Parathyroid adenoma (tissue), 2 donors: ENCODE measurements around the gene RGS5.

ENCODE experiments used
- H2AFZ ChIP-seq: fragments of 300-600 bp; sonication (generic); one replicate; pipeline ENCODE4 v1.7.0; 2017; ENCODE audit warnings: antibody characterized with exemption, mild to moderate bottlenecking
- H3K27ac ChIP-seq: fragments of 300-600 bp; sonication (generic); one replicate; pipeline ENCODE4 v1.7.0; 2017
- H3K27me3 ChIP-seq: fragments of 300-600 bp; sonication (generic); one replicate; pipeline ENCODE4 v1.7.0; 2017; ENCODE audit warnings: low read length; ENCODE audit not compliant: control insufficient read depth, insufficient read depth
- H3K36me3 ChIP-seq: fragments of 300-600 bp; sonication (generic); one replicate; pipeline ENCODE4 v1.7.0; 2017; ENCODE audit warnings: low read length; ENCODE audit not compliant: control insufficient read depth, insufficient read depth
- H3K4me1 ChIP-seq: fragments of 300-600 bp; sonication (generic); one replicate; pipeline ENCODE4 v1.7.0; 2017; ENCODE audit warnings: control low read depth
- H3K4me2 ChIP-seq: fragments of 300-600 bp; sonication (generic); one replicate; pipeline ENCODE4 v1.7.0; 2017; ENCODE audit warnings: low read length
- H3K4me3 ChIP-seq: fragments of 300-600 bp; sonication (generic); one replicate; pipeline ENCODE4 v1.7.0; 2017; ENCODE audit warnings: low read depth, low read length
- H3K79me2 ChIP-seq: fragments of 300-600 bp; sonication (generic); one replicate; pipeline ENCODE4 v1.7.0; 2017; ENCODE audit warnings: control low read depth
- H3K9ac ChIP-seq: fragments of 300-600 bp; sonication (generic); one replicate; pipeline ENCODE4 v1.7.0; 2017; ENCODE audit warnings: mild to moderate bottlenecking
- H3K9me3 ChIP-seq: fragments of 300-600 bp; sonication (generic); one replicate; pipeline ENCODE4 v1.7.0; 2017; ENCODE audit warnings: low read length; ENCODE audit not compliant: control insufficient read depth
- CTCF ChIP-seq: fragments of 300-600 bp; sonication (generic); IDR thresholded peaks from one replicate; pipeline ENCODE4 v1.7.0; 2017; ENCODE audit warnings: antibody characterized with exemption, mild to moderate bottlenecking
- donor health status: primary hyperparathyroidism.

The RGS5 gene

GRCh38 chr1:163213626-163214025 is 10.9 kb upstream of the RGS5 start:
- Histone ChIP-seq H3K9ac (no peak overlapping the region), H3K79me2 (no peaks in the 10 kb centered on the region), H3K9me3 (no peaks in the 10 kb centered on the region), H3K4me1 (no peaks in the 10 kb centered on the region), H3K36me3 (no peaks in the 10 kb centered on the region), H3K4me3 (no peak overlapping the region), H3K27ac (no peak overlapping the region), H2AFZ (no peak overlapping the region), H3K27me3 (no peaks in the 10 kb centered on the region), H3K4me2 (no peak overlapping the region)
- TF ChIP-seq CTCF = no peak

GRCh38 chr1:163211667-163212066 is 9.0 kb upstream of the RGS5 start:
- no peak for TF ChIP-seq CTCF
- H3K36me3 ChIP-seq = no peaks in the 10 kb centered on the region

DNA sequence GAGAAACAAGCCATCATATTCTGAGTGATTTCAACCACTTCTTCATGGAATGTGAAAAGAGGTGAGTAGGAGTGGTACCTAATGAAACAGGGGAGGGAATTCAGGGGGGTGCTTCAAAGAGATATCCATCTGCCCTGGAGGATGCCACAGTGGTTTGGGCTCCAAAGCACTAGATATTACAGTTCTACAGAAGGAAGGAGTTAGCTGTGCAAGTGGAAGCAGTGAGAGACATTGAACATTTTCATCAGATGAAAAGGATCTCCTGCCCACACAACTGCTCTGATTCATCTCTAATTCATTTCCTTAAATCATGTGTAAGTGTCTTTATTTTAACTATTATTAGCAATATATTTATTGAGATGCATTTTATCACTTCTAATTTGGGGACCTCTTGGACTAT is 2.8 kb upstream of the RGS5 start:
- Histone ChIP-seq H3K4me3 (no peak overlapping the region), H3K36me3 (no peaks in the 10 kb centered on the region), H3K9me3 (no peaks in the 10 kb centered on the region), H3K27ac (no peak overlapping the region), H3K9ac (no peak overlapping the region), H3K4me2 (no peak overlapping the region), H3K79me2 (no peaks in the 10 kb centered on the region), H3K4me1 (no peaks in the 10 kb centered on the region), H3K27me3 (no peaks in the 10 kb centered on the region), H2AFZ (no peak overlapping the region)
- TF ChIP-seq CTCF = no peak

More at GRCh38 chr1:163211667-163212066, 9.0 kb upstream of the RGS5 start:
- Histone ChIP-seq H3K9me3 (no peaks in the 10 kb centered on the region), H3K27me3 (no peaks in the 10 kb centered on the region), H3K79me2 (no peaks in the 10 kb centered on the region), H3K4me3 (no peak overlapping the region), H3K4me1 (no peaks in the 10 kb centered on the region), H2AFZ (no peak overlapping the region), H3K4me2 (no peak overlapping the region), H3K9ac (no peak overlapping the region), H3K27ac (no peak overlapping the region)

- Histone ChIP-seq H3K27me3 (no peaks in the 10 kb centered on the region), H3K4me3 (no peak overlapping the region), H3K4me2 (no peak overlapping the region), H3K9ac (no peak overlapping the region), H3K27ac (no peak overlapping the region), H3K9me3 (no peaks in the 10 kb centered on the region), H3K36me3 (no peaks in the 10 kb centered on the region), H2AFZ (no peak overlapping the region), H3K4me1 (no peaks in the 10 kb centered on the region), H3K79me2 (no peaks in the 10 kb centered on the region)
- no peak for TF ChIP-seq CTCF
Observed at GRCh38 chr1:163203561-163203960, 845 bp upstream of the RGS5 start.

GRCh38 chr1:163201906-163202305 is 810 bp downstream of the RGS5 start:
- Histone ChIP-seq H3K9me3 (no peaks in the 10 kb centered on the region), H2AFZ (no peak overlapping the region), H3K4me3 (no peak overlapping the region), H3K27me3 (no peaks in the 10 kb centered on the region), H3K36me3 (no peaks in the 10 kb centered on the region), H3K4me1 (no peaks in the 10 kb centered on the region), H3K9ac (no peak overlapping the region), H3K4me2 (no peak overlapping the region), H3K27ac (no peak overlapping the region), H3K79me2 (no peaks in the 10 kb centered on the region)
- no peak for TF ChIP-seq CTCF
